Lower leg skin (tissue), 4 donors: ENCODE measurements around the gene METTL6. TPM values are rescaled to one million over a fixed set of nuclear protein-coding genes. Genes with fewer than 3 reads are reported as not detected.
A peak's percentile ranks its signal among the peaks of the same experiment; 100 is the strongest.

ENCODE experiments used
- DNase-seq, 2 donors: peaks; one replicate each; pipeline ENCODE4 v3.0.0-alpha.2; 2019; ENCODE audit warnings: low spot score in 2 of 2
- H3K4me3 ChIP-seq: fragments of 200-600 bp; sonication (generic); 2 replicates; pipeline ENCODE4 v1.5.1; 2017; ENCODE audit warnings: mild to moderate bottlenecking, low read depth; ENCODE audit not compliant: poor library complexity, severe bottlenecking
- POLR2A ChIP-seq, 2 donors: fragments of 450-650 bp; IDR thresholded peaks; one replicate each; pipeline ENCODE4 v1.6.1; 2016 to 2017; ENCODE audit warnings: antibody characterized with exemption in 2 of 2, mild to moderate bottlenecking in 1 of 2, moderate library complexity in 1 of 2
- WGBS, 2 donors: methylation state at CpG; one replicate each; pipeline ENCODE4 v1.1.5; 2018; 5-methylcytosine and 5-hydroxymethylcytosine counted together
- intact Hi-C: fragments of 100-400 bp; cut with DNase I; formaldehyde crosslinking; loops from one replicate; pipeline ENCODE4 v1.15.0; 2023; ENCODE audit warnings: low total_unique reads
- total RNA-seq, 4 donors: library from RNA; depleted of rRNA; stranded (reverse); fragments of >200 nt; gene quantifications; one replicate each; pipeline ENCODE4 v1.1.0, GENCODE V29; 2016
- TF ChIP-seq, protein P1 (sequence below), 3 donors: fragments of 450-650 bp; IDR thresholded peaks; one replicate each; pipeline ENCODE4 v1.5.1; 2016; ENCODE audit warnings: antibody characterized with exemption in 3 of 3, mild to moderate bottlenecking in 3 of 3, moderate library complexity in 2 of 3

Gene METTL6
- total RNA-seq, 4 donors from 2014 or later = 4.9 to 15.2 (median 7.9) TPM

DNA sequence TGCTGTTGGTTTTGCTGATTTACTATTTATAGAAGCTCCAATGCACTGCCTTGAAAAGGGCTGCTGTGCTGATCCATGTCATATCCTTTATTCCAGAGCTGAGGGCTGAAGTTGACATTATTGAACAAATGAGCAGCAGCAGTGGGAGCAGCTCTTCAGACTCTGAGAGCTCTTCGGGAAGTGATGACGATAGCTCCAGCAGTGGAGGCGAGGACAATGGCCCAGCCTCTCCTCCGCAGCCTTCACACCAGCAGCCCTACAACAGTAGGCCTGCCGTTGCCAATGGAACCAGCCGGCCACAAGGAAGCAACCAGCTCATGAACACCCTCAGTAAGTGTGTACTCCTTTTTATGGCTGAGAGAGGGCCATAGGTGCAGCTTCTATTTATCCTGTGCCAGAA is 8.9 kb upstream of the METTL6 start:
- intact Hi-C loops = no loop called here

DNA sequence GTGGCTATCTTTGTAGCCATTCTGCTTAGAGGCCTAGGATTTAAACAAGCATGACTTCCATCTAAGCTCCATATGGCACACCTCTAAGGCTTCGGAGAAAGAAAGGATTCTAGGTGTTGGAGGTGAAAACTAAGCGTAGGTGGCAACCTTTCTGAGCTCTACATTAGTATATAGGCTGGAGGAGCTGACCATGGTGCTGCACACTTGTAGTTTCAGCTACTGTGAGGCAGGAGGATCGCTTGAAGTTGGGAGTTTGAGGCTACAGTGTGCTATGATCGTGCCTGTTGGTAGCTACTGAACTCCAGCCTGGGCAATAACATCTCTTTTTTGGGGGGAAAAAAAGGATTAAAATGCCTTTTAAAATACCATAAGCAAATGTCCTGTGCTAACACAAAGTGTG is 7.4 kb upstream of the METTL6 start:
- DNase-seq = peak in 1 of 2 donors; percentile 7
- H3K4me3 ChIP-seq = no peak overlapping the region
- intact Hi-C loops = no loop called here
- 91 to 98% methylated on average over 4 of the region's 4 CpGs for WGBS, 2 donors
- no peak for TF ChIP-seq POLR2A (IDR thresholded peaks at IDR 0.05)
- TF ChIP-seq, protein P1, sequence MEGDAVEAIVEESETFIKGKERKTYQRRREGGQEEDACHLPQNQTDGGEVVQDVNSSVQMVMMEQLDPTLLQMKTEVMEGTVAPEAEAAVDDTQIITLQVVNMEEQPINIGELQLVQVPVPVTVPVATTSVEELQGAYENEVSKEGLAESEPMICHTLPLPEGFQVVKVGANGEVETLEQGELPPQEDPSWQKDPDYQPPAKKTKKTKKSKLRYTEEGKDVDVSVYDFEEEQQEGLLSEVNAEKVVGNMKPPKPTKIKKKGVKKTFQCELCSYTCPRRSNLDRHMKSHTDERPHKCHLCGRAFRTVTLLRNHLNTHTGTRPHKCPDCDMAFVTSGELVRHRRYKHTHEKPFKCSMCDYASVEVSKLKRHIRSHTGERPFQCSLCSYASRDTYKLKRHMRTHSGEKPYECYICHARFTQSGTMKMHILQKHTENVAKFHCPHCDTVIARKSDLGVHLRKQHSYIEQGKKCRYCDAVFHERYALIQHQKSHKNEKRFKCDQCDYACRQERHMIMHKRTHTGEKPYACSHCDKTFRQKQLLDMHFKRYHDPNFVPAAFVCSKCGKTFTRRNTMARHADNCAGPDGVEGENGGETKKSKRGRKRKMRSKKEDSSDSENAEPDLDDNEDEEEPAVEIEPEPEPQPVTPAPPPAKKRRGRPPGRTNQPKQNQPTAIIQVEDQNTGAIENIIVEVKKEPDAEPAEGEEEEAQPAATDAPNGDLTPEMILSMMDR (IDR thresholded peaks at IDR 0.05) = no peak

More for the DNA sequence above, 8.9 kb upstream of the METTL6 start:
- H3K4me3 ChIP-seq = no peak overlapping the region
- 80 to 94% methylated on average over 6 of the region's 6 CpGs for WGBS, 2 donors
- TF ChIP-seq, protein P1 (IDR thresholded peaks at IDR 0.05) = no peak
- TF ChIP-seq POLR2A (IDR thresholded peaks at IDR 0.05) = no peak
- DNase-seq = peak in 1 of 2 donors; percentile 12

DNA sequence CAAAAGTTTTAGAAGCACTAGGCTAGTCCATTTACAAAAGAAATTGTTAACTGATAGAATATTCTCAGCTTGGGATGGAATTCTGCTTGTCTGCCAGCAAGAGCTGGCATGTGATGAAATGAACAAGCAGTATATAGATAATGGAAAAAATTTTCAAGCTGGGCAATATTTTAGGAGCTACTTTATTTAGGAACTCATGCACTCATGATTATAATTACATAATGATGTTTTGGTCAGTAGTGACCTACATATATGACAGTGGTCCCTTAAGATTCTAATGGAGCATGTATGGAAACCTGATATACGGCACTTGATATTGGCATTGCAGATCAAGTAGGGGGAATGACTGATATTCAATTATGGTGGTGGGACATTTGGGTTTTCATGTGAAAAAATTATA is 6.2 kb upstream of the METTL6 start:
- intact Hi-C loops = no loop called here
- DNase-seq = no peak
- WGBS, 2 donors = 93 to 97% methylated on average over 1 of the region's 1 CpG
- no peak overlapping the region for H3K4me3 ChIP-seq
- TF ChIP-seq, protein P1 (IDR thresholded peaks at IDR 0.05) = no peak
- no peak for TF ChIP-seq POLR2A (IDR thresholded peaks at IDR 0.05)

DNA sequence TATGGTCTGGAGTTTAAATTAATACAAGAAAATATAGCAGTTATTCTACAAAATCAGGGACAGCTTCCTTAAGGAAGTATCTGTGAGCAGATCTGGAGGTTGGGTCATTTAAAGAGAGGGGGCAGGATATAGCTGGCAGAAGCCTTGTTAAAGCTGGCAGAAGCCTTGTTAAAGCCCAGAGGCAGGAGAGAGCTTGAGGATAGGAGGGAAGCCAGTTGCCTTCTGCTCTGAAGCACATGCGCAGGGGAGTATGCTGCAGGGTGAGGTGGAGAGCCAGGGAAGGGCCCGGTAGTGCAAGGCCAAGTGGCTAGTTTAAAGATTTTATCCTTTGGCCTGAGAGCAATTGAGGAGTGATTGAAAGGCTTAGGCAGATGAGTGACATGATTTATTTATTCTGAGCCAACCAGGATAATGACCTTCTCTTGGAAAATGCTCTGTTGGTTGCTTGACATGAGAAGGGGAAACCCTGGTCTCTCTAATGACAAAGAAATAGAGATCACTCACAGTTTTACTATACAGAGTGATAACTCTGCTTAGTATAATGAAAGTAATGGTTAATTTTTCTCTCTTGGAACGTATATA is 4.0 kb upstream of the METTL6 start:
- WGBS, 2 donors = 84 to 85% methylated on average over 3 of the region's 3 CpGs
- intact Hi-C loops = no loop called here

DNA sequence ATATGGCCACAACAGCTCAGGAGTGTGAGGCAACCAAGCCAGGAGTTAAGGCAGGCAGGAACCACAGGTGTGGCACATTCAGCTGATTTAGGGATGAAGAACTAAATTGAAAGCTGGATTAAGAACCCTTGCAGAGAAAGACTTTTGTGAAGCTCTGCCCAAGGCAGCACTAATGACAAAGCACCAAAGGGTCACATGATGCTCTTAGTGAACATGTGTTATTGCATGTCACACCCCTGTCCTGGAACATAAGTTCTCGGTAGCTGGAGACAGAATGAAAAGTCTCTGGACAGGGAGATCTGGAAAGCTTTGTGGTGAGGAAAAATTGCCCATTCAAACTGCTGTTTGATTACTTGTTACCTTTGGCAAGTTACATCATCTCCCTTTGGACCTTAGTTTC is 3.3 kb upstream of the METTL6 start:
- no peak for DNase-seq
- no peak overlapping the region for H3K4me3 ChIP-seq
- intact Hi-C loops = no loop called here
- 52 to 56% methylated on average over 1 of the region's 1 CpG for WGBS, 2 donors
- TF ChIP-seq, protein P1 (IDR thresholded peaks at IDR 0.05) = no peak
- TF ChIP-seq POLR2A (IDR thresholded peaks at IDR 0.05) = no peak

More for the DNA sequence above, 4.0 kb upstream of the METTL6 start:
- peak in 1 of 2 donors; percentile 13 for DNase-seq
- no peak overlapping the region for H3K4me3 ChIP-seq
- TF ChIP-seq, protein P1 (IDR thresholded peaks at IDR 0.05) = no peak
- no peak for TF ChIP-seq POLR2A (IDR thresholded peaks at IDR 0.05)

DNA sequence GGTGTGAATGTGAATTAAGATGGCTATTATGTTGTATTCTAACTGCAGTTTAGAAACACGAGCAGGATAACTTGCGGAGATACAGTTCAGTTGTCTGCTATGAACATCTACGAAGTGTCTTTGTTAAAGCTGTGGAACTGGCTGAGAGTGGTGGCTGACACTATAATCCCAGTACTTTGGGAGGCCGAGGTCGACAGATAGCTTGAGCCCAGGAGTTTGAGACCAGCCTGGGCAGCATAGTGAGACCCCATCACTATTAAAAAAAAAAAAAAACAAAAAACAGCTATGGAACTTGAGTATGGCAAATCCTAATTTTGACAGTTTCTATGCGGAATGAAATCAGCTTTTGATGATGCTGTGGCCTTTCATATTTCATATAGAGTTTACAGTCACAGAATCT is 1.7 kb upstream of the METTL6 start:
- DNase-seq = peak in 1 of 2 donors; percentile 3
- intact Hi-C loops = no loop called here
- 83 to 90% methylated on average over 6 of the region's 6 CpGs for WGBS, 2 donors
- H3K4me3 ChIP-seq = no peak overlapping the region
- TF ChIP-seq, protein P1 (IDR thresholded peaks at IDR 0.05) = no peak
- no peak for TF ChIP-seq POLR2A (IDR thresholded peaks at IDR 0.05)
